HEK293T (cell line): ENCODE measurements around the gene GUSB.

ENCODE experiments used
- FOXA1 ChIP-seq: fragments of 450-650 bp; IDR thresholded peaks from 2 replicates; pipeline ENCODE4 v1.6.1; 2016; ENCODE audit warnings: mild to moderate bottlenecking
- FOXM1 ChIP-seq: fragments of 450-650 bp; IDR thresholded peaks from 2 replicates; pipeline ENCODE4 v1.6.1; 2017; ENCODE audit warnings: mild to moderate bottlenecking, borderline replicate concordance

- TF ChIP-seq FOXM1 (no peak), FOXA1 (no peak)
These were observed 43.6 kb downstream of the GUSB start for GRCh38 chr7:65938336-65938895.
